CD4-positive, alpha-beta T cell treated with Interleukin-2 at 100 ng/mL for 4 hours (primary cell): Measurements from ENCODE around the gene FGD3.
A peak's percentile ranks its signal among the peaks of the same experiment; 100 is the strongest.

Experiments used
- DNase-seq: peaks from one replicate; pipeline ENCODE4 v3.0.0-alpha.2; 2020; ENCODE audit warnings: low spot score

FGD3 gene

GRCh38 chr9:93052791-93053540 lies 105.6 kb downstream of the FGD3 start:
- DNase-seq, result no peak

- DNase-seq, result no peak
Measured at GRCh38 chr9:93053781-93054331, 106.5 kb downstream of the FGD3 start.

GRCh38 chr9:93054758-93055704 lies 107.7 kb downstream of the FGD3 start:
- DNase-seq, result no peak

GRCh38 chr9:93057042-93057702 lies 109.8 kb downstream of the FGD3 start:
- no peak for DNase-seq

DNA sequence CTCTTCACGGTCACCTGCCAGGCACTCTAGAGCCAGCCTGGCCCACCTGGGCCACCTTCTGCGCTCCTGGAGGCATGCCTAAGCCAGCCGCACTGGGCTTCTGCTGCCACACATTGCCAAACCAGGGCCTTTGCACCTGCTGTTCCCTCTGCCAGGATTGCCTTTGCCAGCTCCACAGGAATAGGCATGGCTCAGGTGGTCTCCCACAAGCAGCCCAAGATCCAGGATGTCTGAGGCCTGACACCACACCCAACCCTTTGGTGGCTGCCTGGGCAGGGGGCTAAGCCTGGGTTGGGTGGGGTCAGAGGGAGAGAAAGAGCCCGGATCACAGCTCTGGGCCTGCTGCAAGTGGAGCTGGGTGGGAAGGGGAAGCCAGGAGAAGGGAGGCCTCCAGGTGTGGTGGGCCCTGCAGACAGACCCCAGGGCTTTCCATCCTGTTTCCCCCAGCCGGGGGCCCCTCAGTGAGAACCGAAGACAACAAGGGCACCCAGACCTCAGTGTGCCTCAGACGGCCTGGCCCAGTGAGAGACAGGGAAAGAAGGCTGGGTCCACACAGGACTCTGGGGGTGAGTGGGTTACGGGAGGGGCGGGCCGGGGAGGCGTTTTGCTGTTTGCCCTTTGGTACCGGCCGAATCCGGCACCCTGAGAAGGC lies 110.5 kb downstream of the FGD3 start:
- no peak for DNase-seq

DNA sequence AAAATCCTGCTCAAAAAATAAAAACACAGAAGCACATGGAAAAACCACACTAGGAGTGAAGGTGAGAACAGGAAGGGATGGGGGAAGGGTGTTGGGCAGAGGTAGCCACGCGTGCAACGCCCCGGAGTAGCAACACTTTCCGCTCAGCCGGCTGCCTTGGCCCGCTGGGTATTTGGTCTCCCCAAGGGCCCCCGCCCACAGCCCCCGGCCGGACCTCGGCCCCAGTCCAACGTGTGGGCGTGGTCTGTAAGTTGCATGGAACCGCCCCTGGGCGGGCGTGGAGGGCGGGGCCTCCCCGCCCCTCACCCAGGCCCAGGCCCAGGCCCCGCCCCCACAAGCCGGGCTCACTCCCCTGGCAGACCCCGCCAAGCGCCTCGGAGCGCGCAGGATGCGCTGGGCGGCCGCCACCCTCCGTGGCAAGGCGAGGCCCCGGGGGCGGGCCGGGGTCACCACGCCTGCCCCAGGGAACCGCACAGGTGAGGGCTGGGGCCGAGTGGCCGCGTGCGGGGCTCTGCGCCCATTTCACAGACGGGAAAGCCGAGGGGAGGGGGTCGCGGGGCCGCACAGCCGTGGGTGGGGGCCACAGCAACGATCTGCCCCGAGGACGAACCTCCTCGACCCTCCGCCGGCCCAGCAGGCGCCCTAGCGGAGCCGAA lies 111.2 kb downstream of the FGD3 start, which contains the start of gene SUSD3:
SUSD3 (plus strand) TSS at position 347 of the 656 bp plus-strand sequence; CDS start at position 389, 42 bp downstream.
- peak; percentile 62 for DNase-seq

DNA sequence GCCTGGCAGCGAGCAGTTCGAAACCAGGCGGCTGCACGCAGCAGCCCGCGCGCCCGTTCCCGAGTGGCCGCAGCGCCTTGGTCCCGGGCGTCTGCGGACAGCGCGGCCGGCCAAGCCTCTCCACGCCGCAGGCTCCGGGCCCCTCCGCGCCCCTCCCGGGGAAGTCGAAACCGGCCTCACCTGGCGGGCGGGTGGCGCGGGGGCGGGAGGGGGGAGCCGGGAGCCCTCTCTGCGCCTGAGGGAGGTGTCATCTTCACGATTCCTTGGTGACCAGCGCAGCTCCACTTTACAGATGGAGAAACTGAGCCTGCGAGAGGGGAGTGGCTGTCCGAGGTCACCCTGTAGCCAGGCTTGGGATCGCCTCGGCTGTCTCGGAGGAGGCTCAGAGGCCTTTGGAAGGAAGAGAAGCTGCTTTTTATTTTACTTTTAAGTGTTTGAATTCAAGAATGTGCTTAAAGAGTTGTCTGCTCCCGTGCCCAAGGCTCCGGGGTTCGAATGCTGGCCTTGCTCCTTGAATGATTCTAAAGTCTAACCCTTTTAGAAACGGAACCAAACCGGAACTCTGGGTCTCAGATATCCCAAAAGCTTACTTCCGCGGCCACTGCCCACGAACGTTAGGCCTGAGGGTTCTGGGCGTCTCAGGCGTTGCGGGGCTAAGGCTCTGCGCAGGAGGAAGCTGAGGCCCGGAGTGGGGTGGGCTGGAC lies 111.8 kb downstream of the FGD3 start:
- DNase-seq, result no peak

DNA sequence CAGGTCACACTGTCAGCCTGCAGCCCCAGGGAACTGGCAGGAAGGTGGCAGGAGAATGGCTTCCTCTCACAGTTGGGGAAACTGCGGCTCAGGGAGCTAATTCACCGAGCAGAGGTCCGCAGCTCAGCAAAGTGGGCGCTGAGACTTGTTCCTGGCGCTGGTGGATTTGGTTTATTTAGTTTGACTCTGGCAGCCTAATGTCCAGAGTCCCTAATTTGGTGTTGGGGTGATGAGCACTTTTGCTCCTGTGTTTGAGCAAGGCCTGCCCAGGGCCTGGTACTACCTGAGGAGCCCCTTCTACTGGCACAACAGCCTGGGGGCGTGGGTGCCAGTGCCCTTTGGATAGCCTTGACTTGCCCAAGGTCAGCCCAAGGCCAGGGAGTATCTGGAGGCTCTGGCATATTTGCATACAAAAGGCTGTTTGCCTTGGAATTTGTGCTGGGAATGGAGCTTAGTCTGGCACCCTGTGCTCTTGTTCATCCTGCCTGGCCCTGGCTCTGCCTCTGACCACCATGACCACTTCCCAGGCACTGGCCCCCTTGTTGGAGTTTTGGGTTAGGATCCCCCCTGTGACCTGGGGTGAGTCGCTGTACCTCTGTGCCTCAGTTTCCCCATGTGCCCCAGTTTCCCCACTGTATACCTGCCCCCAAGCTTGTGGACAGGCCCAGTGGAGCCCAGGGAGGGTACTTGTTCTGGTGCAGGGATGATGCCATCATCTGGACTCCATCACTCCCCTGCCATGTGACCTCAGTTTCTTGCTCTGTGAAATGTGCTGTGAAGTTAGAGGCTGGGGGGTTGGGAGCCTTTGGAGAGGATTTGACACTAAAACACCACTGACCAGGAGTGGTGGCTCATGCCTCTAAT lies 112.6 kb downstream of the FGD3 start:
- DNase-seq, result no peak

DNA sequence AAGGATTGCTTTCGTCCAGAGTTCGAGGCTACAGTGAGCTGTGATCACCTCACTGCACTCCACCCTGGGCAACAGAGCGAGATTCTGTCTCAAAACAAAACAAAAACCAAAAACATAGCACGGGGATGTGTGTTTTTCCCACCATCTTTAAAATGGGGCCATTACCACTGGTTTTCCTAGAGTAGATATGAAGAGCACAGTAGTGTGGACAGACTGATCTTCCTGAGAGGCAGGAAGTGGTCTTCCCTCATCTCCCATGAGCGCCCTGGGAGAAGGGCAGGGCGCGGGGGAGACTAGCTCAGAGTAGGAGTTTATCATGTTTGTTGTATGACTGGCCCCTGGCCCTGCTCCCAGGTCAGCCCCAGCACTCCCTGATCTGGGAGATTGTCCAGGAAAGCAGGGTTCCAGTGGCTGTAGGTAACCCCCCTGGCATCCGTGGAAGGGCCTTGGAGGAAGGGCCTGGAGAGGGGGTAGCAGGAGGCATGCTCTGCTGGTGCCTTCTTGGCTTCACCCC lies 113.5 kb downstream of the FGD3 start:
- DNase-seq, result peak; percentile 27

GRCh38 chr9:93061260-93061751 lies 114.0 kb downstream of the FGD3 start:
- no peak for DNase-seq

GRCh38 chr9:93061791-93062763 lies 114.8 kb downstream of the FGD3 start:
- no peak for DNase-seq

DNA sequence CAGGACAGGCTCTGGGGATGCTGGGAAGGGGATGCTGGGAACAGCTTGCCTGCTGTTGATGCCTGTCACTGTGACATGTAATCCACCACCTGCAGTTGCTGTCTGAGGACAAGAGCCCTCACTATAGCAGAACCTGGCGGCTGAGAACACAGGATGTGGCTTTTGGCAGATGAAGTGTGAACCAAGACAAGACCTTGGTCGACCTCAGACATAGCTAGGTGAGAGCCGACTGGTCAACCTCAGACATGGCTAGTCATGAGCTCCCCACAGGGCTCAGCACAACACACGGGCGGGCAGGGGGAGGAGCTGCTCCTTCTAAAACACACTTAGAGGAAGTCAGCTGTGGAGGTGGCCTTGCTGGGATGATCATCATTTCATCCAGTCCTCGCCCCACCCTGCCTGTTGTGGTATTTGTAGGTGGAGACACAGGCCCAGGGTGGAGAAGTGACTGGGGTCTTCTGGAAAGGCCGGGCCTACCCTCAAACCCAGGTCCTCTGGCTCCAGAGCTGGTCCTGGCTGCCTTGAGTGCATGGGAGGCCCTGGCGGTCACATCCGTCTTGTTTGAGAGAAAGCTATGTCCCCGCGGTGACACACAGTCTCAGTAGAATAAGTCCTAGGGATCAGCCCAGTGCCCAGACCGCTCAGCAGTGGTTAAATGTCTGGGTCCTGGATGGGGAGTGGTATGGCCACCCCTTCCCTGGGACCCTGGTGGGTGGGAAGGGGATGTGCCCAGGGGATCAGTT lies 117.2 kb downstream of the FGD3 start:
- DNase-seq, result peak; percentile 94

GRCh38 chr9:93065135-93065720 lies 117.9 kb downstream of the FGD3 start:
- DNase-seq, result no peak

- no peak for DNase-seq
Measured at GRCh38 chr9:93066978-93067603, 119.8 kb downstream of the FGD3 start.

DNA sequence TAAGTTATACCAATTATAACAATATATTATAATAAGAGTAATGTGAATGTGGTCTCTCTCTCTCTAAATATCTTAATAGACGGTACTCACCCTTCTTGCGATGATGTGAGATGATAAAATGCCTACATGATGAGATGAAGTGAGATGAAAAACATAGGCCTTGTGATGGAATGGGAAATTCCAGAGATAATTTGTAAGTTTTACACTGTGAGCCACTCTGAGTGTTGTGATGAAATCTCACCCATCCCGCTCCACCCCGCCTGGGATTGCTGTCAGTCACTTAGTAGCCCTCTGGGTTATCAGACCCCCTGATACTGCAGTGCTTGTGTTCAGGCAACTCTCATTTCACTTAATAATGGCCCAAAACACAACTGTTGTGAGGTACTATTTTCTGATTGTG lies 121.6 kb downstream of the FGD3 start:
- no peak for DNase-seq

- no peak for DNase-seq
Measured at GRCh38 chr9:93071464-93071863, 124.1 kb downstream of the FGD3 start.
